ENCODE data around the gene NUP42.

DNA sequence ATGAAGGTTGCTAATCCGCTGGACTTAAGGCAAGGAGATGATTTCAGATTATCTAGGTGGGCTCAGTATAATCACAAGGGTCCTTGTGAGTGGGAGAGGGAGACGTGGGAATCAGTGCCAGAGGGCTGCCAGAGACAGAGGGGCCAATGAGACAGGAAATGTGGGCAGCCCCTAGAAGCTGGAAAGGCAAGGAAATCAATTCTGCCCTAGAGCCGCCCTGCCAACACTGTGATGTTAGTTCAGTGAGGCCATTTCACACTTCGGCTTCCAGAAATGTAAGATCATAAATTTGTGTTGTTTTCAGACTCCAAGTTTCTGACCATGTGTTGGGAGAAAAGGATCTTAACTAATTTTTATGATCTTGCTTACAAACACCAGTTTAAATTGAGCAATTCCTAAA is 61.1 kb downstream of the NUP42 start:
- TF ChIP-seq, protein P1, sequence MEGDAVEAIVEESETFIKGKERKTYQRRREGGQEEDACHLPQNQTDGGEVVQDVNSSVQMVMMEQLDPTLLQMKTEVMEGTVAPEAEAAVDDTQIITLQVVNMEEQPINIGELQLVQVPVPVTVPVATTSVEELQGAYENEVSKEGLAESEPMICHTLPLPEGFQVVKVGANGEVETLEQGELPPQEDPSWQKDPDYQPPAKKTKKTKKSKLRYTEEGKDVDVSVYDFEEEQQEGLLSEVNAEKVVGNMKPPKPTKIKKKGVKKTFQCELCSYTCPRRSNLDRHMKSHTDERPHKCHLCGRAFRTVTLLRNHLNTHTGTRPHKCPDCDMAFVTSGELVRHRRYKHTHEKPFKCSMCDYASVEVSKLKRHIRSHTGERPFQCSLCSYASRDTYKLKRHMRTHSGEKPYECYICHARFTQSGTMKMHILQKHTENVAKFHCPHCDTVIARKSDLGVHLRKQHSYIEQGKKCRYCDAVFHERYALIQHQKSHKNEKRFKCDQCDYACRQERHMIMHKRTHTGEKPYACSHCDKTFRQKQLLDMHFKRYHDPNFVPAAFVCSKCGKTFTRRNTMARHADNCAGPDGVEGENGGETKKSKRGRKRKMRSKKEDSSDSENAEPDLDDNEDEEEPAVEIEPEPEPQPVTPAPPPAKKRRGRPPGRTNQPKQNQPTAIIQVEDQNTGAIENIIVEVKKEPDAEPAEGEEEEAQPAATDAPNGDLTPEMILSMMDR (CRISPR knock-in tag; IDR thresholded peaks at IDR 0.05), result no peak
- TF ChIP-seq, protein P2, sequence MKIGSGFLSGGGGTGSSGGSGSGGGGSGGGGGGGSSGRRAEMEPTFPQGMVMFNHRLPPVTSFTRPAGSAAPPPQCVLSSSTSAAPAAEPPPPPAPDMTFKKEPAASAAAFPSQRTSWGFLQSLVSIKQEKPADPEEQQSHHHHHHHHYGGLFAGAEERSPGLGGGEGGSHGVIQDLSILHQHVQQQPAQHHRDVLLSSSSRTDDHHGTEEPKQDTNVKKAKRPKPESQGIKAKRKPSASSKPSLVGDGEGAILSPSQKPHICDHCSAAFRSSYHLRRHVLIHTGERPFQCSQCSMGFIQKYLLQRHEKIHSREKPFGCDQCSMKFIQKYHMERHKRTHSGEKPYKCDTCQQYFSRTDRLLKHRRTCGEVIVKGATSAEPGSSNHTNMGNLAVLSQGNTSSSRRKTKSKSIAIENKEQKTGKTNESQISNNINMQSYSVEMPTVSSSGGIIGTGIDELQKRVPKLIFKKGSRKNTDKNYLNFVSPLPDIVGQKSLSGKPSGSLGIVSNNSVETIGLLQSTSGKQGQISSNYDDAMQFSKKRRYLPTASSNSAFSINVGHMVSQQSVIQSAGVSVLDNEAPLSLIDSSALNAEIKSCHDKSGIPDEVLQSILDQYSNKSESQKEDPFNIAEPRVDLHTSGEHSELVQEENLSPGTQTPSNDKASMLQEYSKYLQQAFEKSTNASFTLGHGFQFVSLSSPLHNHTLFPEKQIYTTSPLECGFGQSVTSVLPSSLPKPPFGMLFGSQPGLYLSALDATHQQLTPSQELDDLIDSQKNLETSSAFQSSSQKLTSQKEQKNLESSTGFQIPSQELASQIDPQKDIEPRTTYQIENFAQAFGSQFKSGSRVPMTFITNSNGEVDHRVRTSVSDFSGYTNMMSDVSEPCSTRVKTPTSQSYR (CRISPR knock-in tag; IDR thresholded peaks at IDR 0.05; ENCODE audit: borderline replicate concordance), result no peak
- no peak for TF ChIP-seq ZNF629 (CRISPR knock-in tag; conservative IDR thresholded peaks at IDR 0.05)

All from HepG2 (cell line).